ENCODE measurements around the gene PLD5. TPM values are rescaled to one million over a fixed set of nuclear protein-coding genes. Genes with fewer than 3 reads are reported as not detected.

Gene PLD5
- total RNA-seq, 1 experiment from 2014 or later, result not detected

DNA sequence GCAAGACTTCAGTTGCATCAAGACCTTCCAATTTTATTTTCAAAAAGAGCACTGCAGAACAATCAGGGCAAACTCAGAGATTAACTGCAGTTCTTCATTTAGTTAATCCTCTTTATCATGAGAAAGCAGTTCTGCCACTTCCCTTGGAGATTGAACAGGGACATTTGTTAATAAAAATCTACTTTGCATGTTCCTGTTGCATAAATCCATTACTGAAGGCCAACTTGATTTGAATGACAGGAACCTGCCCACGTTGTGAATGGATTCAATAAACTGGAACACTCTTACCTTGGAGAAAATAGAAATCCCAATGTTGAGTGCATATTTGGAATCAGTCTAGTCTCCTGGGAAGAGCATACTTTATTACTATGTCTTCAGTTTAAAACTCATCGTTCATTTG, 19.6 kb upstream of the PLD5 start:
- DNase-seq (no peak), ATAC-seq (no peak)
- no peak overlapping the region for H3K4me2 ChIP-seq (ENCODE audit: low read length)
- H3K9ac ChIP-seq (ENCODE audit: low read length), result no peak overlapping the region
- H4K20me1 ChIP-seq (ENCODE audit: low read length), result no peaks in the 10 kb centered on the region
- peaks cover 16% of the 10 kb centered on the region for H3K27me3 ChIP-seq (ENCODE audit: low read length)
- no peak overlapping the region for H2AFZ ChIP-seq (ENCODE audit: low read length)
- ChIA-PET POLR2A (ENCODE audit: unreplicated experiment) (no interaction called here), CTCF (no interaction called here)
- no peaks in the 10 kb centered on the region for H3K79me2 ChIP-seq (ENCODE audit: low read length)
- intact Hi-C loops (cut with micrococcal nuclease), result no loop called here
- no peaks in the 10 kb centered on the region for H3F3A ChIP-seq (ENCODE audit: low read length, unreplicated experiment)
- no peaks in the 10 kb centered on the region for H3K36me3 ChIP-seq (ENCODE audit: low read depth, low read length)
- no peaks in the 10 kb centered on the region for H3K4me1 ChIP-seq (ENCODE audit: insufficient read depth, low read length)
- no TSS peak for BruUV-seq (replicated peaks)
- H3K9me3 ChIP-seq (ENCODE audit: low read length), result no peaks in the 10 kb centered on the region
- no peak for TF ChIP-seq EZH2 (IDR thresholded peaks at IDR 0.05; ENCODE audit: low read length, unreplicated experiment)
- TF ChIP-seq EZH2phosphoT487 (IDR thresholded peaks at IDR 0.05; ENCODE audit: borderline replicate concordance, low read length), result no peak
- TF ChIP-seq, protein P1, sequence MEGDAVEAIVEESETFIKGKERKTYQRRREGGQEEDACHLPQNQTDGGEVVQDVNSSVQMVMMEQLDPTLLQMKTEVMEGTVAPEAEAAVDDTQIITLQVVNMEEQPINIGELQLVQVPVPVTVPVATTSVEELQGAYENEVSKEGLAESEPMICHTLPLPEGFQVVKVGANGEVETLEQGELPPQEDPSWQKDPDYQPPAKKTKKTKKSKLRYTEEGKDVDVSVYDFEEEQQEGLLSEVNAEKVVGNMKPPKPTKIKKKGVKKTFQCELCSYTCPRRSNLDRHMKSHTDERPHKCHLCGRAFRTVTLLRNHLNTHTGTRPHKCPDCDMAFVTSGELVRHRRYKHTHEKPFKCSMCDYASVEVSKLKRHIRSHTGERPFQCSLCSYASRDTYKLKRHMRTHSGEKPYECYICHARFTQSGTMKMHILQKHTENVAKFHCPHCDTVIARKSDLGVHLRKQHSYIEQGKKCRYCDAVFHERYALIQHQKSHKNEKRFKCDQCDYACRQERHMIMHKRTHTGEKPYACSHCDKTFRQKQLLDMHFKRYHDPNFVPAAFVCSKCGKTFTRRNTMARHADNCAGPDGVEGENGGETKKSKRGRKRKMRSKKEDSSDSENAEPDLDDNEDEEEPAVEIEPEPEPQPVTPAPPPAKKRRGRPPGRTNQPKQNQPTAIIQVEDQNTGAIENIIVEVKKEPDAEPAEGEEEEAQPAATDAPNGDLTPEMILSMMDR (conservative IDR thresholded peaks at IDR 0.05; ENCODE audit: low read depth, low read length), result no peak
- no peaks in the 10 kb centered on the region for H3K9me2 ChIP-seq (replicated peaks; ENCODE audit: low read length)
- no peak overlapping the region for H3K4me3 ChIP-seq (ENCODE audit: low read length)
- H3K27ac ChIP-seq (ENCODE audit: low read length), result no peak overlapping the region

DNA sequence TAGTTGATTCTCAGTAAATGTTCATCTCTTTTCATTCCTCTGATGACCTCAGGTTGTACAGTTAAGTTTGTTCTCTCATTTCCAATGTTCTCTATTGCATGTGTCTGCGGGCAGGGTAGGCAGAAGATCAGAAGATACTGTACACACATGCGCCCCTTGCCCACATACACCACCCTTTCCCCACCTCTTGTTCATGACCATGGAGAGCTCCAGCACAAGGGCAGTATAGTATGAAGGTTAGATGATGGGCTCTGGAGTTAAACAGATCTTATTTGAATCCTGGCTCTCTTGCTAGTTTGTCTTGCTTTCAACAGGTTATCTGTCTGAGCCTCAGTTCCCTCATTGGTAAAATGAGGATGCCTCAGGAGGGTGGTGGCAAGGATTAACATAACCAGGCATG, 17.8 kb upstream of the PLD5 start:
- Histone ChIP-seq H3K79me2 (ENCODE audit: low read length) (no peaks in the 10 kb centered on the region), H3F3A (ENCODE audit: low read length, unreplicated experiment) (no peaks in the 10 kb centered on the region), H3K27ac (ENCODE audit: low read length) (no peak overlapping the region), H3K36me3 (ENCODE audit: low read depth, low read length) (no peaks in the 10 kb centered on the region), H3K27me3 (ENCODE audit: low read length) (peaks cover 24% of the 10 kb centered on the region), H3K4me1 (ENCODE audit: insufficient read depth, low read length) (no peaks in the 10 kb centered on the region), H2AFZ (ENCODE audit: low read length) (no peak overlapping the region), H3K9me2 (replicated peaks; ENCODE audit: low read length) (no peaks in the 10 kb centered on the region), H3K9ac (ENCODE audit: low read length) (no peak overlapping the region), H4K20me1 (ENCODE audit: low read length) (no peaks in the 10 kb centered on the region), H3K9me3 (ENCODE audit: low read length) (no peaks in the 10 kb centered on the region), H3K4me2 (ENCODE audit: low read length) (no peak overlapping the region), H3K4me3 (ENCODE audit: low read length) (no peak overlapping the region)
- no peak for DNase-seq
- intact Hi-C loops (cut with micrococcal nuclease), result no loop called here
- CTCF ChIA-PET, result no interaction called here
- no peak for TF ChIP-seq EZH2phosphoT487 (IDR thresholded peaks at IDR 0.05; ENCODE audit: borderline replicate concordance, low read length)
- TF ChIP-seq, protein P1 (conservative IDR thresholded peaks at IDR 0.05; ENCODE audit: low read depth, low read length), result no peak
- no peak for TF ChIP-seq EZH2 (IDR thresholded peaks at IDR 0.05; ENCODE audit: low read length, unreplicated experiment)
- POLR2A ChIA-PET (ENCODE audit: unreplicated experiment), result no interaction called here
- BruUV-seq (replicated peaks), result no TSS peak
- no peak for ATAC-seq

DNA sequence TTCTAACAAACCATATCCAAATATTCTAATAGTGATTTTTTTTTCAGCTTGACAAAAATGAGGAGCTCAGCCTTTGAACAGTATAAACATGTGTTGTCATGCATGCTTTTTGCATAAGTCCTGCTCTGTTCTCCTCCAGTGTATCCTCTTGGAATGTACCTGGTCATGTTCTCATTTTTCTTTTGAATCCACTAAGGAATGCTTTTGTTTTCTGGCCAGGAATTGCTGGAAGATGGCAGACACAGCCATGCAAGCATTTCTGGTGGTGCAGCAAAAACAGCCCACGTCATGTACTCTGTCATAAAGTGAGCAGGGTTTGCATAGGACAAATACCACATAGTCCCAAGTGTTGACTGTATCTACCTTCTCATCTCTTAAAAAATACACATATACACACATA, 11.5 kb upstream of the PLD5 start:
- Histone ChIP-seq H3K9me2 (replicated peaks; ENCODE audit: low read length) (no peaks in the 10 kb centered on the region), H3K79me2 (ENCODE audit: low read length) (no peaks in the 10 kb centered on the region), H4K20me1 (ENCODE audit: low read length) (no peaks in the 10 kb centered on the region), H3K4me2 (ENCODE audit: low read length) (no peak overlapping the region), H2AFZ (ENCODE audit: low read length) (no peak overlapping the region), H3K9ac (ENCODE audit: low read length) (no peak overlapping the region), H3K36me3 (ENCODE audit: low read depth, low read length) (no peaks in the 10 kb centered on the region), H3F3A (ENCODE audit: low read length, unreplicated experiment) (no peaks in the 10 kb centered on the region), H3K9me3 (ENCODE audit: low read length) (no peaks in the 10 kb centered on the region), H3K4me3 (ENCODE audit: low read length) (no peak overlapping the region), H3K27me3 (ENCODE audit: low read length) (peaks cover 42% of the 10 kb centered on the region), H3K27ac (ENCODE audit: low read length) (no peak overlapping the region), H3K4me1 (ENCODE audit: insufficient read depth, low read length) (no peaks in the 10 kb centered on the region)
- intact Hi-C loops (cut with micrococcal nuclease), result no loop called here
- no peak for DNase-seq
- TF ChIP-seq, protein P1 (conservative IDR thresholded peaks at IDR 0.05; ENCODE audit: low read depth, low read length), result no peak
- TF ChIP-seq EZH2 (IDR thresholded peaks at IDR 0.05; ENCODE audit: low read length, unreplicated experiment), result no peak
- TF ChIP-seq EZH2phosphoT487 (IDR thresholded peaks at IDR 0.05; ENCODE audit: borderline replicate concordance, low read length), result no peak
- no TSS peak for BruUV-seq (replicated peaks)
- CTCF ChIA-PET, result no interaction called here
- ATAC-seq, result no peak
- POLR2A ChIA-PET (ENCODE audit: unreplicated experiment), result no interaction called here

Data from PC-3 (cell line).